Effector CD4-positive, alpha-beta T cell (primary cell): ENCODE measurements around the gene RAB24.
A peak's percentile ranks its signal among the peaks of the same experiment; 100 is the strongest.

Experiments
- DNase-seq: peaks from one replicate; pipeline ENCODE4 v3.0.0-alpha.2; 2020

The RAB24 gene

DNA sequence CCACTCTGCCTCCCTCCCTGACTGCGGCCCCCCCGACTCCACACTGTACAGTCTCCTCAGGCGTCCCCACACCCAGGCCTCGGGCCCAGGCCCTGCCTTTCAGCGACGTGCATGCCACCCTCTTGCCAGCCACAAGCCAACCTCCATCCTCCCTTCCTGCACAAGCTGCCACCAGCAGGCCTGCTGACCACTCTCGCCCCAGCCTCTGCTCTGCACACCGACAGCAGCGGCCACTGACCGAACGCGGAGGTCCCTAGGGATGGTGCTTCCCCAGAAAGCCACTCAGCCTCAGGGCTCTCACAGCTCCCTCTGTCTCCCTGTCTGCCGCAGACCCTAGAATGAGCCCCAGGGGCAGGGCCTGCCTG is 29.4 kb upstream of the RAB24 start:
- no peak for DNase-seq

DNA sequence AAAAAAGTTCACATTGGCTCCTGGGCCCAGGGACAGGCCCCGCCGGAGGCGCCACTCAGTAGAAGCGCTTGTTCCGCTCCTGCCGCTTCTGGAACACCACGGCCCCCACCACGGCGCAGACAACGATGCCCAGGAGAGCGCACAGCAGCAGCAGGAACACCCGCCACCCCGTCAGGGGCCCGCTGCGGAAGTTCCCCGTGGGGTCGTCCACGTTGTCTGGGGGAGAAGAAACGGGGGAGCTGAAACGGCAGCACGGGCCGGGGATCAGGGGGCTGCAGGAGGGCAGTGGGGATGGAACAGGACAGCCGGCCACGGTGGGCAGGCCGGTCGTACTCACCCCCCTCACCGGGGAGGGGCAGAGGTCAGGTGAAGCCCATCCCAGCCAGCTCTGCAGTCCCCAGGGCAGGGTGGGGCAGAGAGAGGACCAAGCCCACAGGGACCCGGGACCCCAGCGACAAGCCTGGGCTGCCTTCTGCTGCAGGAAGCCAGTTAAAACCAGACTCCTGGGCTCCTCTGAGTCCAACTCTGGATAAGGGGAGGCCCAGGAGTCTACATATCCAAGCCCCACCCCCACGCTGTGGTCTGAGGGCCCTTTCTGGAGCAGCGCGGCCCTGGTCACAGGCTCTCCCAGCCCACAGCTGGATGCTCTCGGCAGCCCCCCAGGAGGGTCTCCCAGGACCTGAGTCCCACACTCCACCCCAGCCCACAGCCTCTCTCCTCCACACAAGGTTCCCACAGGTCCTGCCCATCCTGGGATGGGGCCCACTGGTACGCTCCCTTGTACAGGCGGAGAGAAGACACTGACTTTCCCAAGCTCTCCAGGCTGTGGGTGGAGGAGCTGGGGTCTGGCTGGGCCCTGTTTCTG is 28.7 kb upstream of the RAB24 start:
- no peak for DNase-seq

DNA sequence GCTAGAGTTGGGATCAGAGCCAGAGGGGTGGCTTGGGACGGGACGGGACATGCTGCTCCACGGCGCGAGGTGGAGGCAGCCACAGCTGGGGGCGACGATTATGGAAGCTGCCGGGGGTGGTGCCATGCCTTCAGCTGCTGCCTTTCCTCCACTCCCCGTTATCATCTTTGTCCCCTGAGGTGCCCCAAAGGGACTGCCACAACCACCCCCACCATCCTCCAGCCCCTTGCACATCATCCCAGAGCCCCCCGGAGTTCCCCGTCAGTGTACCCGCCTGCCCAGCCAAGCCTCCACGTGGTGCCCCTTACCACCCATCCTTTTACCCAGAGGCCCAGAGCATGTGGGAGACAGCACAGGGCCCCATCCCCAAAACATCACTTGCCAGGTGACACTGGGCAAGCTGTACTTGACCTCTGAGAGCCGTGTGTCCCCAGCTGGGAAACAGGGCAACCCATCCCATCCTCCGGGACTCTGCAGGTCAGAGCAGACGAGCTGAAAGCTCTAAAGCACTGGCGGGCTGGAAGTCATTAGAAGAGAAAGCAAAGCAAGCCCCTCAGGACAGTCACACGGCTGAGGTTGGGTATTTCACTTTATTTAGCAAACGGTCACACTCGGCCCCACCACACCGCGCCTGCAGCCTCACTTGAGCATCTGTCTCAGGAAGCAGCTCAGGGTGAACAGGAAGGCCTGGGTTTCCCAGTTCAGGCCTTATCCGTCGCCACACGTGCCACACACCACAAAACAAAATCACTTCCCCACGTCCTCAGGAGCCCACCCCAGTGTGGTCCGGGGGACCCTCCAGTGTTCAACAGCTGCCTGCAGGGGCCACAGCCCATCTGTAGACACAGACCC is 27.7 kb upstream of the RAB24 start:
- no peak for DNase-seq

DNA sequence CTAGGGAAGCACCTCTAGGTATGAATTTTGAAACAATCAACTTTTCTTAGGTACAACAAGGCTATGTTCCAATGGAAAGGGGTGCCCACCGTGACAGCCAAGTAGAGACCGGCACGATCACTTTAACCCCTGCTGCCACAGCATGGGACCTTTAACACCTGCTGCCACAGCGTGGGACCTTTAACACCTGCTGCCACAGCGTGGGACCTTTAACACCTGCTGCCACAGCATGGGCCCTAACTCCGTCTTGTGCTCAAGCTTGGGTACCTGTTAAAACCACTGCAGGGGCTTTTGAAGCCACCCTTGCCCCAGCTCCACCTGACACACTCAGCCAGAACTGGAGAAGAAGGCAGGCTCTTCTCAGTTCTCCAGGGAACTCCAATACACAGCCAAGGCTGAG is 26.4 kb upstream of the RAB24 start:
- no peak for DNase-seq

DNA sequence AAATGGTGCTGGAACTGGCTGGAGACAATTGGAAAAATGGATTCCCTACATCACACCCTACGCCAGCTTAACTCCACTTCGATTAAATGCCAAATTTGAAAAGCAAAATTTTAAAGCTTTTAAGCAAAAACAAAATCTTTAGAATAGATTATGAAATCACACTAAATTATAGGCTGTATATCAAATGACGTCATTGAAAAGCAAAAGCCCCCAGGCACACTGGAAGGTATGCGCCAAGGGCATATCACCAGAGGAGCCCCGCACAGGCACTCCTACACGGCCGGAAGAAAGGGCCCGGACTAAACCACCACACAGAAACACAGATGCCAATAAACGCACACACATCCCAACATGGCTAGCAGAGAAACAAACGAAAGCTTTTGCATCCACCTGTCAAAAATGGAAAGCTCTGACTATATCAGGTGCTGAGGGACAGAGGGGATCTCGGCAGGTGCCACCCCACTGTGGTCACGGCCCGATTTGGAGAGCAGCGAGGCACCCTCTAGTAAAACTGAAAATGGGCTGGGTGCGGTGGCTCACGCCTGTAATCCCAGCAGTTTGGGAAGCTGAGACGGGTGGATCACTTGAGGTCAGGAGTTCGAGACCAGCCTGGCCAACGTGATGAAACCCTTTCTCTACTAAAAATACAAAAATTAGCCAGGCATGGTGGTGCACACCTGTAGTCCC is 25.2 kb upstream of the RAB24 start:
- DNase-seq = no peak

DNA sequence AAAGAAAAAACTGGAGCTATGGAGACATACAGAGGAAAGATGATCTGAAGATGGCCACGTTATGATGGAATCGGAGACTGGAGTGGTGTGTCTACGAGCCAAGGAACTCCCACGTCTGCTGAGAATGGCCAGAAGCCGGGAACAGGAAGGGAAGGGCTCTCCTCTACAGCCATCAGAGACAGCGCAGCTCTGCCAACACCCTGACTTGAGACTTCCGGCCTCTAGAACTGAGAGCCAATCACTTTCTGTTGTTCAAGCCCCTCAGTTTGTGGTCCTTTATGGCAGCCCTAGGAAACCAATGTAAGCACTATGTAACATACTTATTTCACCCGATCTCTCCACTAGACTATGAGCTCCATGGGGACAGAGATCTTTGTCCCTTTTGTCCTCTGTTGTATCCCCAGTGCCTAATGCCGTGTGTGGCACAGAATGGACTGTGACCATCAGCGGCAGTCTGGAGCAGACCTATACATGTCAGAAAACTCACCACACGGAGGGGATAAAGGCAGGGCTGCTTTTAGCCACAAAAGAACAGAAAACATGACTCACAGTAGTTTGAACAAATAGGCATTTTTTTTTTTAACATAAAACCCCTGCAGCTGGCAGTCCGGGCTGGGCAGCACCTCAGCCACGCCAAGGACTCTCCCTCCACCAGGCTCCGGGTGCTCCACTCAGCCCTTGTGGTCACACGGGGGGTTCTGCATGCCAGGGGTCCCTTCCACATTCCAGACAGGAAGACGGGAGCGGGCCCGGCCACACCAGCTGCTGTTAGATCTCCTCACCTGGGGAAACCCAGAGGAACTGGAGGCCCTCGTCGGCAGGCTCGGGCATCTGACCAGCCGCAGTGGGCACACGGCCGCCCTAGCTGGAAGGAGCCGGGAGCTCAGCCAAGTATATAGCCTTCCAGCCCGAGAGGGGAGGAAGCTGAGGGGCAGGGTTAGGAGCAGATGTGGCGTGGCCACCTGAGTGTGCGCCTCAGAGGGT is 24.3 kb upstream of the RAB24 start:
- no peak for DNase-seq

DNA sequence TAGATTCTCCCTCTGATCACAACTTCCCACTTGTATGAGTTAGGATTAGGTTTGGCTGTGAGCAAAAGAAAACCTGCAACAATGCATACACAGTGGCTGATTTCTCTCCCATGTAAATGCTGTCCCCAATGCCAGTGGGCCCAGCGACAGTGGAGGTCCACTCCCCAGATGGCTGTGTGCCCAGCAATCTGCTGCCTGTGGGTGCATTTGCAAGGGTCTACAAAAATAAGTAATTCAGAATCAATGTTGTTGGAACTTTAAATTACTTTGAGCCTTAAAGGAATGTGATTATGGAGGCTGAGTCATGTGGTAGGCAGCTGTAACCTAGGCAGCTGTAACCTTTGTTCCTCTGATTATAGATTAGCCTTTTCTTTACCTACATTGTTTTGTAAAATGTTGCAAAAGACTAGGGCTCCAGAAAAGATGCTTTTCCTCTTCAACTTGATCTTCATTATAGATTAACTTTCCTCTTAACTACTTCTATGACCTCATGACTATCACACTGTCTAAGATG is 22.4 kb upstream of the RAB24 start:
- no peak for DNase-seq

DNA sequence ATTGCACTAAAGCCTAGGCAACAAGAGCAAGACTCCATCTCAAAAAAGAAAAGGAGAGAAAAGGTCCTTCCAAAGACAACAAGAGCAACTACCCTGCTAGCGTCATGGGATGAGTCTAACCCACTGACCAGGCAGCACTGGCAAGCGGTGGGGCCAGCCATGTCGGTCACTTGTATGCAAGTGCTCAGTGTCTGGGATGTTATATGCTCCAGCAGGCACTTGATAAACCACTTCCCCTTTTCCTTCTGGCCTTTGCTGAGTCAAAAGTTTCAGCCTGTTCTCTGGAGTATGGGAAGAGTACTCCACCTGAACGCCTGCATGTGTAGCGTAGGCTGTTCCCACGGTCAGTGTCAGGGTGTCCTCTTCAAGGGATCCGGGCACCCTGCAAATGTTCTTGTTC is 17.4 kb upstream of the RAB24 start:
- no peak for DNase-seq

DNA sequence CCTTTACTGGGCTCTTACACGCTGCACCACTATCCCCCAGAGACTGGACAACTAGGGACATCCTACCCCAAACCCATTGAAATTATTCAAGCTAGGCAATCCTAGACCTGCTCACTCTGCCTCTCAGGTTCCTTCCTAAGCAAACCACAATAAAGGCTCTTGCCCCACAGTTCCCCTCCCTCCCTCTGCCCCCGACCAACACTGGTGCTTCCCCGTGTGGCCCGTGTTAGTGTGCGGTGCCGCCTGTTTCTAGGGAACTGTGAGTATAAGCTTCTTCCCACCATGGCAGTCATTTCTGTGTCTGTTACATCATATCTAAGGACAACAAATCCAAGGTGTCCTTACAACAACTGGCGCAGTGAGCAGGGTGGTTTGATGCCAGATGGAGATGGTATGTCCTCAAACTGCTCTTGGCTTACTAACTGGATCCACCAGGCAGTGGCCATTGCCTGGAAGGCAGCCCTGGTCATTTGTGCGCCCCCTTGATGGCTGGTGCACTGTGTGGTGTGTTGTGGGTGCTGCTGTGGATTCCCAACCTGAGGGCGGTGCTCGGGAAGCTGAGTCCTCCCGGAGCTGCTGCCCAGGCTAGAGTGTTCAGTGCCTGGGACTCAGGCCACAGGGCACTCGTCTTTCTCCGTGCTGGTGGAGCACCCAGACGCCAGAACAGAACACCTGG is 16.5 kb upstream of the RAB24 start:
- no peak for DNase-seq

DNA sequence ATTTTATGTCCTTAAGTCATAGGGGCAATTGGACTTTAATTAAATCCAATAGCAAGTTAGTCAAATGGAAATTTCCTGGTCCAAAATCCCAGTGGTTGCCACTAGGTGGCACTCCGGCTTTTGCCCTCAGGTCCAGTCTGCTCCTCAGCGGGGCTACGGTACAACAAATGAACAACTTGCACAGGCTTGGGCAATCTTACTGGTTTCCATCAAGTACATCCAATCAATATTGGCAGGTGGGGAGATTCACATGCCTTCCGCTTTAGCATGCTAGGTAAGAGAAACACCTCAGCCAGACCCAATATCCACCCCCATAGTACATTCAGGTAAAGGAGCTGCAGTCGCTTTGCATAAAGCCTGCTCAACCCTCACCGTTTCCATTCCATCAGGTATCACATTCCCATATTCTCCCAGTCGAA is 14.4 kb upstream of the RAB24 start:
- DNase-seq = peak; percentile 65

DNA sequence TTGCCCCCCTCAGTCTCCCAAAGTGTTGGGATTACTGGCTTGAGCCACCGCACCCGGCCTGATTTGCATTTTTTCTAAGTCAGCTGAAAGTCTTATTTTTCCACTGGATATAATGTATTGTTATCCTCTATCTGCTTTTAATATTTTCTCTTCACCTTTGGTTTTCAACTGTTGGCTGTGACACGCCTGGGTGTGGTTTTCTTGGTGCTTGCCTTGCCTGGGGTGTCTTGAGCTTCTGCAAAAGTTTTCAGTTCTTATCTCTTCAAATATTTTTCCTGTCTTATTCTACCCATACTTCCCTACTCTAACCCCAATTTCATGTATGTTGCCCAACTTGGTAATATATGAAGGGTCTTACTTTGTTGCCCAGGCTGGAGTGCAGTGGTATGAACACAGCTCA is 12.5 kb upstream of the RAB24 start:
- no peak for DNase-seq

DNA sequence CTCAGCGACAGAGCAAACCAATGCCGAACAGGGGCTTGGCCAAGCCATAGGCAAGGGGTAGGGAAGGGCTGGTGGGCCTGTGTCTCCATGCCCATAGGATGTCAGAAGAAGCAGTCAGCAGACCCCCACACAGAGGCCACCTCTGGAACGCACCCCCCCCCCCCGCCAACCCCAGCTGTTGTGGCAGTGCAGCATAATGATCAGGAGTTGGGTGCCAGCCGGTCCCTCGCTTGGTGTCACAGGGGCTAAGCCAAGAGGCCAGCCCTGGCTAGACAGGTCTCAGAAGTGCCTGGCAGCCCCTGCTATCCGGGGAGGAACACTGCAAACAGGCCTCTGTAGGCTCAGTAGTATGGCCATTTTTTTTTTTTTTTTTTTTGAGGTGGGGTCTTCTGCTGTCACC is 11.9 kb upstream of the RAB24 start:
- no peak for DNase-seq

DNA sequence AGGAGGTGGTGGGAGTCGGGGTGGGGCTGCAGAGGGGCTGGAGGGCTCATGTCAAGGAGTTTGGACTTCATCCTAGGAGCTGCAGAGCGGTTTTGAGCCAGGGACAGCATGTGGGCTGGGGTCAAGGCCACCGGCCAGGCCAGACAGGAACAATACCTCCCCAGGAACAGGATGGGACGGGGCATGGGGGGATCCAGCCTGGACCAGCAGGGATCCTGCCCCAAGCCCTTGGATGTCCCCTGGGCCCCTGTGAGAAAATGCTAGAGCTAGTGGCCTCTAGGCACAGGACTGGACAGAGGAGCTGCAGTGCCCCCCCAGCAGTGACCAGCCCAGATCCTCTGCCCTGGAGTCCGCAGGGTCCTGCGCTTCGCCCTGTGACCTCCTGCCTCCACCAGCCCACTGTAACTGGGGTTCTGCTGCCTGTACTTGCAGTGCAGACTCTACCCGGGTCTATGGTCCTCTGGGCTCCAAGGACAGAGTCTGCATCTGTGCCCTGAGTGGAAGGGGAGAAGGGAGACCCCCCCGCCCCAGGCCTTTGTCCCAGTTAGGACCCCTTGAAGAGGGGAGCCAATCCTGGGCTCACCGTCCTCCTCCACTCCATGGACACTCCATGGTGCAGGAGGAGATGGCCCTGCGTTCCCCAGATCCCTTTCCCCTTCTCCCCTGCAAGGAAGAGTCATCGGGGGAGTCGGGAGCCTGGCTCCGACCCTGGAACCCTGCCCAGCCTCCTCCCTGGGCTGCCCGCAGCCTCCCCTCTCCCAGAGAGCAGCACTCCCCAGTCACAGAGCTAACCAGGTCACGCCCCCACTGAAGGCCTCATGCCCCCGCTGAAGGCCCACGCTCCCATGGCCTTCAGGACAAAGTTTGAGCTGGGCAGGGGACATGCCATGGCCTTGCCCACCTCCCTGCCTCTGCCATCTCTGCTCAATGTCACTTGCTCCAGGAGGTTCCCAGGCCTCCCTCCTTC is 11.1 kb upstream of the RAB24 start:
- DNase-seq = no peak

DNA sequence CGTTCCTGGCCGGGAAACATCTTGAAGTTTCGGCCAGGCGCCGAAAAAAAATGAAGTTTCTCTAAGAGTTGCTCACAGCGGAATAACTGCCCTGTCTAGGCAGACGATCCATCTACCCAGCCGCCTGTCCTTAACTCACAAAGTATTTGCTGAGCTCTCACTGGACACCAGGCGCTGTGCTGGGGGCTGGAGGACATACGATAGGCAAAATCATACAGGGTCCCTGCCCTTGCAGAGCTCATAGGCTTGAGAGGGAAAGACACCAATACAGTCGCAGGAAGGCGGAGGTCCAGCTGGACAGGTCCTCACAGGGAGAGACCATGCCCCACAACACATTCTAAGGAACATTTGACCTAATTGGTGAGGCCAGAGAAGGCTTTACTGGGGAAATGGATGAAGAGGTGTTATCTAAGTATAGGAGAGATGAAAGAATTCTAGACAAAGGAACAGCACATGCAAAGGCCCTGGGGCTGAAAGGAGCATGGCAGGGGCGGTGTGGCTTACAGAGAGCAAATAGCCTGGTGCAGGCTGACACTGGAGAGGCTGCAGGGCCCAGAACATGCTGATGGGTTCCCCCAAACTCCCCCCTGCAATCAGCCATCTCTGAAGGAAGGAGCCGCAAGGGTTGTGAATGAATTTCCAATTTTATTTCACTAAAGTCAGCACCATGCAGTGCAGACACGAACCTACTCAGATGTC is 10.2 kb upstream of the RAB24 start:
- no peak for DNase-seq

DNA sequence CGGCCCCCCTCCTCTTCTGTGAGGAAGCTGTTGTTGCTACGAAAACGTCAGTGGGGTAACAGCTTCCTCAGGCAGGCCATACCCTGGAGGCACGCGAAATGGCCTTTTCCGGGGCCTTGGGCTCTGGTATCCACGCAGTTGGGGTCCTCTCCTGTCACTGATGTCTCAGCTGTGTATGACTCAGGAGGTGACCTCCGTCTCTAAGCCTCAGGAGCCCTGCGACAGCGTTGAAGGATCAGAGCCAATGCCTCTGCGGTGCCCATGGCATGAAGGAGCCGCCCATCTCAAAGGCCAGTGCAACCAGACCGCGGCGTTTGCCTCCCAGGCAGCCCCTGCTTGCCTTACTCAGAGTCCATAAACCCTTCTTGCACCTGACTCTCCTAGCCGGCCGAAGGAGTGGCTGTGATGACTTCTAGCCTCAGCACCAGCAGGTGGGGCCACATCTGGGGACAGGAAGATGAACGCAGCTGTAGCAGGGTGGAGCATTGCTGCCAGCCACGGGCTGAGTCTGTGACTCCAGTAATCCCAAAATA is 9.2 kb upstream of the RAB24 start:
- no peak for DNase-seq

DNA sequence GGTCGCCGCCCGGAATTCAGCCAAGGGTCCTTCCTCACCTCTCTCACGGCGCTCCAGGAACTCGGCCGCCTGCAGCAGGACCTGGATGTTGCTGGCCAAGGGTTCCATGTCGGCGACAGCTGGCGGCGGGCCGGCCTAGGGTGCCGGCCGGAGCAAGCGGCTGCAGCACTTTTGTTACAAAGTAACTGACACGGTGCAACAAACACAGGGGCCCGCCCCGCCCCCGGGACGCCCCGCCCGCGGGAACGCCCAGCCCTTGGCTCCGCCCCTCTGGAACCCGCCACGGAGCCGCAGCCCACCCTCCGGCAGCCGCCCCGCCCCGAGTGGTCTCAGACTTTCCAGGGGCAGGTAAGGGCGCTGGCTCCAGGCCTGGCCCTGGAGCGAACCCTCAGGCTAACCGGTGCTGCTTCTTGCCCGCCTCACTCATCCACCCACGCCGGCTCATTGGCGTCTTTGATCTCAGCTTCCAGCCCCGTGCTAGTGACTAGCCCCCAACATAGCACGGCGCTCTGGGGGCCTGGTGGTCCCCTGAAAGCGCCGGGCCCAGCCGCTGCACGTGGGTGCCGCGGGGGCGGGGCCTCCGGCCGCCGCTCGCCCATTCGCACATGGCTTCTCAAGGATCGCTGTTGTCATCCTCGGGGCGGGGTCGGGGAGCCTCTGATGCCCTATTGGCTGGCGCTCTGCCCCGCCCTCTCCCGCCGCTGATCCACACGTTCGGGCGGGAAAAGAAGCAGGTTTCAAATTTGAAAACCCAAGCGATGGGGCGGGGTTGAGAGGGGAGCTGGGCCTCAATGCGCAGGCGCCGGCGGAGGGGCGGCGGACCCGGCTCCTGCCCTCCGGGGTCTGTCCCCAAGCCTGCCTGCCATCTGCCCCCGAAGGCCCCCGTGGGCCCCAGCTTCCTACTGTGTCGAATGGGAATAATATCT is 8.5 kb upstream of the RAB24 start, which contains the start of gene MXD3:
TSS of gene MXD3 (minus strand) at position 176 of the 926 bp plus-strand sequence. CDS start at position 108, 68 bp downstream.
- peak; percentile 92 for DNase-seq

DNA sequence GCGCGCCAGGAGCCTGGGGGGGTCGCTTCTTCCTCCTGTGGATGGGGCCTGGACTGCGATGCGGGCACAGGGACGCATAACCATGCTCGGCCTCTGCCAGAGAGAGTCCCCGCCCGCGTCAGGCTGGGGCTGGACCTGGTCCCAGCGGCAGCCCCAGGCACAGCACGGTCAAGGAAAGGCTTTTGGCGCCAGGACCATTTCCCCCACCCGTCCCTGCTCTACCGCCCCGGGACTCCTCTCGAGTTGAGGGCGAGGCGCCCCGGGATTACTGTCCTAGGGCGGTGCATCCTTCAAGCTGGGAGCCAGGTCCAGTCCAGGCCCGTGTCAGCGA is 7.8 kb upstream of the RAB24 start:
- DNase-seq = no peak

DNA sequence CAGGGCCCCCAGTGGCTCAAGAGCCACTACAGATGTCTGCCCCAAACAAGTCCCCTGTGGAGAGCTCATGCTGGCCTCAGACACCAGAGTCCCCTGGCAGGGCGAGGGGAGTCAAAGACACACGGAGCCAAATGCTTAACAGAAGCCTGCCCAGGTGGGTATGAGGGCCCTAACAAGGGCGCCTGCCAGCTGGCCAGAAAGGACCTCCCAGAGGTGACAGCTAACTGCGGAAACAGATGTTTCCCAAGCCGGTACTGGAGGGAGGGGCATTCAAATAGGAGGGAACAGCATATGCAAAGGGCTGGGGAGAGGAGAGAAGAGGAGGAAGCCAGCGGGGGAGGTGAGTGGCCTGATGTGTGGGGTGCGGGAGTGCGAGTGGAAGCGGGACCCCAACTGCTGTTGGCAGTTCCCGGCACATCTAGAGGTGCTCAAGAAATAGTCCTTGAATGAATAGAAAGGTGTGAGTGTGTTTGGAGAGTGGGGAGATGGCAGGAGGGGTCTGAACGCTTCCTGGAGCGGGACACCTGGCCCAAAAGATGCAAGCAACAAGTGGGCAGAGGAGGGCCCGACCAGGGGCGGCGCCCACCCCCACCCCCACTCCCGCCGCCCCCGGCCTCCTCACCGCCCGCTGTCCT is 7.4 kb upstream of the RAB24 start:
- DNase-seq = no peak
